SW480 (cell line): ENCODE results near the gene CACTIN.
A peak's percentile ranks its signal among the peaks of the same experiment; 100 is the strongest.
"Not testable (repeated sequence)": the region's sequence is repeated elsewhere in the genome, so short reads cannot be mapped to it uniquely, and the experiment has no call there.

Source experiments
- DNase-seq: peaks from one replicate; pipeline ENCODE4 v3.0.0-alpha.2; 2016; ENCODE audit warnings: low spot score

Gene CACTIN

DNA sequence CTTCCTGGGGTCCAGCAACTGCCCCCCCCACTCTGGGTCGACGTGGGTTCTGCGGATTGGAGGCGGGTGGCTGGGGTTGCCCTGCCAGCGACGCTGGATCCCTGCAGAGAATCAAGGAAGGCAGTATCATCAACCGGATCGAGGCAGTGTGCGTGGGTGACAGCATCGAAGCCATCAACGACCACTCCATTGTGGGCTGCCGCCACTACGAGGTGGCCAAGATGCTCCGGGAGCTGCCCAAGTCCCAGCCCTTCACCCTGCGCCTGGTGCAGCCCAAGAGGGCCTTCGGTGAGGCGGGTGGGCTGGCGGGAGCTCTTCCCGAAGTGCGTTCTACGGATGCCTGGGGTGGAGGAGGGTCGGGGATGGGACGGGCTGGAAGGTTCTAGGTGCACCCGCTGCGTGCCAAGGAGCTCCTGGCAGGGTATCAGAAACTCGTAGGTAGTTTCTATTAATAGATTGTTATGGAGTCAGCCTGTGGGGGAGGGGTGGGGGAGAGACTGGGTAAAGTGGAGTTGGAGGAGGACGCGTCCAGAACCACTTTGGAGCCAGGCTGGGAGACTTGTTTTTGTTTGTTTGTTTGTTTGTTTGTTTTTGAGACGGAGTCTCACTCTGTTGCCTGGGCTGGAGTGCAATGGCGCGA is 39.8 kb downstream of the CACTIN start:
- DNase-seq: no peak

DNA sequence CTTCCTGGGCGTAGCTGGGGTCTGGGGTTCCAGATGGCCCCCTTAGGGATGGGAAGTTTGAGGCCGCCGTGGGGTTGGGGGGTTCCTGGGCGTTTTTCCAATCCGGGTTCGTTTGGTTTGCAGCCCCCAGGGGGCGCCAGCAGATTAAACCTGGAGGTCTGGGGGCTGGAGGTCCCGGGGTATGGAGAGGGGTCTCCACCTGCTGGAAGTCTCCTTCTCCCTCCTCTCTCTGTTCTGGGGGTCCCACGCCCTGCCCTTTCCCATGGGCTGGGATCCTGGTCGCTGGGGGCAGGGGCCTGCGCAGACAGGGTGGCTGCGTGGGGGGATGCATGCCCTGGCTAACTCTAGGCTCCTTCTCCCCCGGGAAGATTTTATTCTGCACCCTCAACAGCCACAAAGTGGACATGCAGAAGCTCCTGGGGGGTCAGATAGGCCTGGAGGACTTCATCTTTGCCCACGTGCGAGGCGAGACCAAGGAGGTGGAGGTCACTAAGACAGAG is 40.4 kb downstream of the CACTIN start:
- DNase-seq: no peak

DNA sequence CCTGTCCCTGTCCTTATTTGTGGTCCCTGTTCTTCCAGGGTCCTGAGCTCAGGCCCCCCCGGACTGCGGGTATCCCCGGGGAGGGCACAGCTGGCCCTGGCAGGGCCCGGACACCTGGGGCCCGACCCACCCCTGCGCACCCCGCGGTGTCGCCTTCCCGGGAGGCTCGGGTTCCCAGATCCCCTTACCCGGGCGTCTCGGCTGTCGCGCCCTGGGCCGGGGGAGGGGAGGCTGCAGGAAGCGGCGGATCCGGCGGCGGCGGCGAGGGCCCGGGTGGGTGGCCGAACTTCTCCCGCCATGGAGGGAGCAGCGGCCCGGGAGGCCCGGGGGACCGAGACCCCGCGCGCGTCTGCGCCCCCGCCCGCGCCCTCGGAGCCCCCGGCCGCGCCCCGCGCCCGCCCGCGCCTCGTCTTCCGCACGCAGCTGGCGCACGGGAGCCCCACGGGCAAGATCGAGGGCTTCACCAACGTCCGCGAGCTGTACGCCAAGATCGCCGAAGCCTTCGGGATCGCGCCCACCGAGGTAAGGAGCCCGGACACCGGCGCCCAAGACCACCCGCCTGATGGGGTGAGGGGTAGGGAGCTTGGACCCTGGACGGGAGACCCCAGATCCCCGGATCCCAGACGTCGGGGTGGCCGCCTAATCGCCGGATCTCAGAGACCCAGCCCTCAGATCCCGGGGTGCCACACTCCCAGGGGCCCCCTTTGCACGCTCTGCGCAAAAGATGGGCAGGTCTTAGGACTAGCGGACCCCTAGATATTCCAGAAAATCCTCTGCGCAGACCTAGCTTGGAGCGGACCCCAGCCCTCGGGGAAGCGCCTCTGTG is 41.1 kb downstream of the CACTIN start, which contains the start of gene GIPC3:
Gene GIPC3 (plus strand): TSS at position 178 of the 826 bp plus-strand sequence. CDS start 120 bp downstream, at position 298.
- DNase-seq: no peak

DNA sequence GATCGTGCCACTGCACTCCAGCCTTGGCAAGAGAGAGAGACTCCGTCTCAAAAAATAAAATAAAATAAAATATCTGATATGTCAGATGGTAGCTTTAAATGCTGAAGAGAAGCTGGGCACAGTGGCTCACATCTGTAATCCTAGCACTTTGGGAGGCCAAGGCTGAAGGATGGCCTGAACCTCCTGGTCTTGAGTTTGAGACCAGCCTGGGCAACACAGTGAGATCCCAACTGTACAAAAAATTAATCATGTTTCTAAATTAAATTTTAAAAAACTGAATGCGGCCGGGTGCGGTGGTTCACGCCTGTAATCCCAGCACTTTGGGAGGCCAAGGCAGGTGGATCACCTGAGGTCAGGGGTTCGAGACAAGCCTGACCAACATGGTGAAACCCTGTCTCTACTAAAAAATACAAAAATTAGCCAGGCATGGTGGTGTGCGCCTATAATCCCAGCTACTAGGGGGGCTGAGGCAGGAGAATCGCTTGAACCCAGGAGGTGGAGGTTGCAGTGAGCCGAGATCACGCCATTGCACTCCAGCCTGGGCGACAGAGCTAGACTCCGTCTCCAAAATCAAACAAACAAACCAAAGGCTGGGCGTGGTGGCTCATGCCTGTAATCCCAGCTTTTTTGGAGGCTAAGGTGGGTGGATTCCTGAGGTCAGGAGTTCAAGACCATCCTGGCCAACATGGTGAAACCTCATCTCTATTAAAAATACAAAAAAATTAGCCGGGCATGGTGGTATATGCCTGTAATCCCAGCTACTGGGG is 42.4 kb downstream of the CACTIN start:
- DNase-seq: not testable (repeated sequence)

DNA sequence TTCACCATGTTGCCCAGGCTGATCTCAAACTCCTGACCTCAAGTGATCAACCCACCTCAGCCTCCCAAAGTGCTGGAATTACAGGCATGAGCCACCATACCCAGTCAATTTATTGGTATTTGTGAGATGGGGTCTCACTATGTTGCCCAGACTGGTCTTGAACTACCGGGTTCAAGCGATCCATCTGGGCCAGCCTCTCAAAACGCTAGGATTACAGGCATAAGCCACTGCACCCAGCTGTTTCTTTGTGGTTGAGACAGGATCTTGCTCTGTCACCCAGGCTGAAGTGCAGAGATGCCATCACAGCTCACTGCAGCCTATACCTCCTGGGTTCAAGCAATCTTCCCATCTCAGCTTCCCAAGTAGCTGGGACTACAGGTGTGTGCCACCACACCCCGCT is 44.8 kb downstream of the CACTIN start:
- DNase-seq: not testable (repeated sequence)

DNA sequence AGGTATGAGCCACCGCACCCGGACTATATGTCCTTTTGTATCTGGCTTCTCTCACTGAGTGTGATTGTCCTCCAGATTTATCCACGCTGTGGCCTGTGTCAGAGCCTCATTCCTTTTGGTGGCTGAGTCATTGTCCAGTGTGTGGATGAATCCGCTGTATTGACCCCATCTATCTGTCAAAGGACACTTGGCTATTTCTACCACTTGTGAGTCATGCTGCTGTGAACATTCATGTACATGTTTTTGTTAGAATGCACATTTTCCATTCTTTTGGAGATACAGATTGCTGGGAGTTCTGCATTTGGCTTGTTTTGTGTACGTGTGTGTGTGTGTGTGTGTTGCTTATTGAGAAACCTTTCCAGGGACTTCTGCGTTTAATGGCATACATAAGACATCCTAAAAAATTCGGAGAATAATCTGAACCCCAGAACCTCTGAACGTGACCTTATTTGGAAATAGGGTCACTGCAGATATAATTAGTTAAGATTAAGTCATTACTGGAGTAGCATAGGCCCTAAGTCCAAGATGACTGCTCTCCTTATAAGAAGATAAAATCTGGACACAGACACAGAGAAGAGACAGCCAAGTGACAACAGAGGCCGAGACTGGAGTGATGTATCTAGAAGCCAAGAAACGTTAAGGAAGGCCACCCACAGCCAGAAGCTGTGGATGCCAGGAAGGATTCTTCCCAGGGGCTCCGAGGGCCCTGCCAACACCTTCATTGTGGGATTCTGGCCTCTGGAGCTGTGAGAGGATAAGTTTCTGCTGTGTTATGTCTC is 46.2 kb downstream of the CACTIN start:
- DNase-seq: no peak

DNA sequence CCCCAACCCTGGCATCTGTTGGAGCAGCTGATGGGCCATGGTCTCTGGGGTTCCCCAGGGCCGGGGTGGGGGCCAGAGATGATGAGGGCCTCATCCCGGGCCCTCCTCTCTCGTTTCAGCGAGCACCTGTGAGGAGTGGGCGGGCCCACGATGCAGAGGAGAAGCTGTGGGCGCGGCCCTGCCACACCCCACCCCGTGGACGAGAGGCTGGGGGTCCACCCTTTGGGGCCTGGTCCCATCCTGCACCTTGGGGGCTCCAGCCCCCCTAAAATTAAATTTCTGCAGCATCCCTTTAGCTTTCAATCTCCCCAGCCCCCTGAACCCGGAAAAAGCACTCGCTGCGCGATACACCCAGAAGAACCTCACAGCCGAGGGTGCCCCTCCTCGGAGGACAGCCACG is 48.2 kb downstream of the CACTIN start:
- no peak for DNase-seq

DNA sequence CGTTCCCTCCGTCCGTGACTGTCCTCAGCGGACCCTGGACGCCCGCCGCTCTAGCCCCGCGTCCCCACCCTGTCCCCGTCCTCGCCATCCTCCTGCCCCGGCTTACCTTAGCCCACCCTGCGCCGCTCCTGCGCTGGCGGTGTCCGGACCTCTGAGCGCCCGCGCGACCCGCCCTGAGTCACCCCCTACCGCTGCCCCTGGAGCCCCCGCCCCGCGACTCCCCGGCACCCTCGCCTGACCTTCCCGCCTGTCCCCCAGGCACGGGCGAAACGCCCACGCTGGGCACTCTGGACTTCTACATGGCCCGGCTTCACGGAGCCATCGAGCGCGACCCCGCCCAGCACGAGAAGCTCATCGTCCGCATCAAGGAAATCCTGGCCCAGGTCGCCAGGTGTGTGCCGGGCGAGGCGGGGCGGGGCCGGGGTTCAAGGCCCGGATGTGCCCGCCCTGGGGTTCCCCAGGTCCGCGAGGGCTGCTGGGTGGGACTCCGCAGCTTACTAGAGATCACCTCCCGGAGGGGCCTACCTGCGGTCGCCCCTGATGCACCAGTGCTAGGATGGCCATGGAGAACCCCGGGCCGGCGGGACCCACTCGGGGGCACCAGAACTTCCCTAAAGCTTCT is 48.8 kb downstream of the CACTIN start:
- no peak for DNase-seq

DNA sequence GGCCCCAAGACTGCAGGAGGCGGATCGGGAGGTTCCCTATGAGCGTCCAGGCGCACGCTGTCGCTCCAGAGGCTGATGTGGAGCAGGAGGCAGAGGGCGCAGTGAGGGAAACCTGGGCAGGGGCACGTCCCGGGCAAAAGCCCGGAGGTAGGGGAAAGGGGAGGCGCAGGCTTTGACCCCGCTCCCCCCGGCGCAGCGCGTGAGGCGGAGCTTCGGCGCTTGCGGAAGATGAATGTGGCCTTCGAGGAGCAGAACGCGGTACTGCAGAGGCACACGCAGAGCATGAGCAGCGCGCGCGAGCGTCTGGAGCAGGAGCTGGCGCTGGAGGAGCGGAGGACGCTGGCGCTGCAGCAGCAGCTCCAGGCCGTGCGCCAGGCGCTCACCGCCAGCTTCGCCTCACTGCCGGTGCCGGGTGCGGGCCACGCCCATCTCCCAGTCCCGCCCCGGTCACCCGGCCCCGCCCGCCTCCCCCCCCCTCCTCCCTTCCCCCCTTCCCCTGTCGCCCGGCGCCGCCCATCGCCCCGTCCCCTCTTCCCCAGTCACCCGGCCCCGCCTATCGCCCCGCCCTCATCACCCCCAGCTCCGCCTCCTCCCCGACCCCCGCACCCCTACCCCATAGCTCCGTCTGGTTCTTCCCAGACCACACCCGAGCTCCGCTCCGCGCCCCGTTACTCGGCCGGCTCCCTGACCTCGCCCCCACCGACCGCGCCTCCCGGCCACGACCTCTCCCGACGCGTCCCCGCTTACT is 49.7 kb downstream of the CACTIN start:
- peak; percentile 62 for DNase-seq

DNA sequence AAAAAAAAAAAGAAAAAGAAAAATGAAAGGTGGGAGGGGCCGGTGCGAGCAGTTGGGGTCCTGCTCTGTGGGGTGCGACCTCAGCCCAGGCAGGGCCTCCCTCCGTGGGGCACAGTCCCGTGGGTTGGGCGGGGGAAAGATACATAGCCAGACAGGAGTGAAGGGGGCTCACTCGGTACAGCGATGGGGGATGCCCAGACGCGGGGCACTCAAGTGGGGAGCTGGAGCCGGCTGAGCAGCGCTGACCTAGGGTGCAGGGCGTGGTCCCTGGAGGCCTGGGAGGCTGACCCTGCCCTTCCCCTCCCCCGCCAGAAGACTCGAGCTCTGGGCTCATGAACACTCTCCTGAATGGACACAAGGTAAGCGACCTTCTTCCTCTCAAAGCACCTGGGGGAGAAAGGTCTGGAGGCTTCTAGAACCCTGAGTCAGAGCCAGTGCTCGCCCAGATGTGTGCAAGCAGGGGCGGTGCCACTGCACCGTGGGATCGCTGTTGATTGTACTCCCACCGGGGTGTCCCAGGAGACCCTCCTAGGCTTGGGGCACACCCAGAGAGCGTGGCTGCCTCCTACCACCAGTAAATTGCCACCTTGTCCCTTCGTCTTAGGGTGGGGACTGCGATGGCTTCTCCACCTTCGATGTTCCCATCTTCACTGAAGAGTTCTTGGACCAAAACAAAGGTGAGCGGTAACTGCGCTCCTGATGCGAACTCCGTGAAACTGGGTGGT is 50.5 kb downstream of the CACTIN start:
- no peak for DNase-seq

DNA sequence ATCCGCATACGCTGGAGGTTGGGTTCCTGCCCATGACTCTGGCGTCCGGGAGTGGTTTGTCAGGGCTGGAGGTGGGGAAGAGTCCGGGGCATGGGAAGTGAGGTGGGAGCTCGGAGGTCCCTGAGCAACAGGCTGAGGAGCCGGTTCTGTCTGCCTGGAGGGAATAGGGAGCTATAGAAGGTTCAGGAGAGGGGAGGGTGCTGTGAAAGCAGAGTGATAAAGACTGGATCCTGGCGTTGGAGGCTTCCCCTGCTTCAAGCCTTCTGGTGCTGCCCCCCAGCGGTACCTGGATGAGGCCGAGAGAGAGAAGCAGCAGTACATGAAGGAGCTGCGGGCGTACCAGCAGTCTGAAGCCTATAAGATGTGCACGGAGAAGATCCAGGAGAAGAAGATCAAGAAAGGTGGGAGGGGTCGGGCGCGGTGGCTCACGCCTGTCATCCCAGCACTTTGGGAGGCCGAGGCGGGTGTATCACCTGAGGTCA is 51.3 kb downstream of the CACTIN start:
- DNase-seq: no peak

DNA sequence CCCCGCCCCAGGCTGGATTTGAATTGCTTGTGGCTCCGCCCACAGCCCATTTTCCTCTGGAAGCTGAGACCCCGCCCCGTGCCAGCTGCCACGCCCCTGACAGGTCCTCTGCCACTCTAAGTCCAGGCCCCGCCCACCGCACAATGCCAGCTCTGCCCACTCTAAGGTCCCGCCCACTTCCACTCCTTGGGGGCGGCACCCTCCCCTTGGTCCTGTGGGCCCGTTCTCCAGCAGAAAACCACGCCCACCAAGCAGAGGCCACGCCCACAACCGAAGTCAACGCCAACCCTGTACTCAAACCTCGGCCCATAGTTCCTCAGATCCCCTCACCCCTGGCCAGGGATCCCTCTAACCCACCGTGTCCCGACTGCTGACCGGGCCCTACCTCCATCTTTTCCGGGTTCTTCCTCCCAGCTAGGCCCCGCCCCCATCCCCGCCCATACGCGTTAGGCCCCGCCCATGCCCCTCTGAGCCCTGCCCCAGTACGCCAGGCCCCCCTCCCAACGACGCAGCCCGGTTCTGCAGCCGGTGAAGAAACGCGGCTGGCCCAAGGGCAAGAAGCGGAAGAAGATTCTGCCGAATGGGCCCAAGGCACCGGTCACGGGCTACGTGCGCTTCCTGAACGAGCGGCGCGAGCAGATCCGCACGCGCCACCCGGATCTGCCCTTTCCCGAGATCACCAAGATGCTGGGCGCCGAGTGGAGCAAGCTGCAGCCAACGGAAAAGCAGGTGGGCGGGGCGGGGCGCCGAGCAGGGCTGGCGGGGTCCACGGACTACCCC is 52.5 kb downstream of the CACTIN start:
- DNase-seq: peak; percentile 88

DNA sequence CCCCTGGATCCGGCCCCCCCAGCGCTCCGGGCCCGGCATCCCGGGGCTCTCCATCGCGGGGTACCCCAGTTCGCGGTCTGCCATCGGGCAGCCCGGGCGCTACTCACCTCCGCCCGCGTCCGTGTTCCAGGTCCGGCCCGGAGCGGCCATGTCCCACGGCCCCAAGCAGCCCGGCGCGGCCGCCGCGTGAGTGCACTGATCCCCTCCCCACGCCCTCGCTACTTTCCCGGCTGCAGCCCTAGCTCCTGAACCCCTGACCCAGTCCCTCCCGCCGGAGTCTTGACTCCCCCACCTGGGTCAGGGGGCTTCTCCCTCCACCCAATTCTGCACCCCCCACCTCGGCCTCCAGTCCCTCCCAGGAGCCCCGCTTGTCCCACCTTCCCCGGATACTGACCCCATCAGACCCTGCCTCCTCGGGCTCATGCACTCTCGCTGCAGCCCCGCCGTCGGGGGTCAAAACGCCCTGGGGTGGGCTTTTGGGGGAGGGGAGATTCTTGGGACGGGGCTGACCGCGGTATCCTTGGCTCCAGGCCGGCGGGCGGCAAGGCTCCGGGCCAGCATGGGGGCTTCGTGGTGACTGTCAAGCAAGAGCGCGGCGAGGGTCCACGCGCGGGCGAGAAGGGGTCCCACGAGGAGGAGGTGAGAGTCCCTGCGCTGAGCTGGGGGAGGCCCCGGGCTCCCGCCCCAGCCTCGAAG is 53.3 kb downstream of the CACTIN start:
- DNase-seq: no peak

DNA sequence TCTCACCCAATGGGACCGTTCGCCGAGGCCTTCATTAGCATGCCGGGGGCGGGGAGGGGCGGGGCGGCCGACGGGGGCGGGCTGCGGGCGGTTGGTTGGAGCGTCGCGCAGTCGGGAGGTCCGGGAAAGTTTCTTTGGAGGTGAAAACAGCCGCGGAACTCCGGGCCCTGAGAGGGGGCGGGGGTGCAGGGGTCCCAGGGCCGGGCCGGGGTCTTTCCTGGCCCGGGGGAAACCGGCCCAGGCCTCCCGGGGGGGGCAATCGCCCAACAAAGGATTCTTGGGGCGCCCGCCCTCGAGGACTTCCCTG is 53.8 kb downstream of the CACTIN start, which contains the start of gene HMG20B:
Gene HMG20B (plus strand): TSS at position 90 of the 307 bp plus-strand sequence. CDS start 366 bp downstream, outside the sequence.
- no peak for DNase-seq

DNA sequence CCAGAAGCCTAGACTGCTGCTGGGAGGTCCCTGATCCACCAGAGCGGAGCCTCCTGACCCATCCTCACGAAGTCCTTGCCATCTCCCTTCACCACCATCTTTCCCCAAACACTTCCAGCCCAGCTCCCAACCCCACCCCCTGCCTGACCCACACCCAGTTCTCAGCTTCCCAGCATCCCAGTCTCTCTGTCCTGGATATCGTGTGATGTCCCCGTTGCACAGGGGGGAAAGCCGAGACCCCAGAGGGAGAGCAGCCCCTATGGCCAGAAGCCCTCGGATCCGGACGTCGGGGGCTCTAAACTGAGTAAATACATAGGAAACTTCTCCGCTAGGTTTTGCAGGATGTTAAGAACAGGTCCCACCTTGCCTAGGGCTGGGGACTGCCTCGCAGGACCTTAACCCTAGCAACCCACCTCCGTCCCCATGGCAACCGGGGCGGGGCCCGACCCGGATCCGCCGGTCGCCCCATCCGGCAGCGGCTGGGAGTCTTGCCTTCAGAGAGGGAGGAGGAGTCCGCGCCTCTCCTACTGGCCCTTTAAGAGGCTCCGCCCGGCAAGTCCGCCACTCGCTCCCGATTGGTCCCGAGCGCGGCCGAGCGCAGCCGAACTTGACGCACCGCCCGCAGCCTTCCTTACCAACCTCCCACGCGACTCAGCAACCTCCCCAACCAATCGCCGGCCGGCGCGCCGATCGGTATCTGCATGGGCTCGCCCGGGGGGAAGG is 54.3 kb downstream of the CACTIN start:
- peak; percentile 96 for DNase-seq

DNA sequence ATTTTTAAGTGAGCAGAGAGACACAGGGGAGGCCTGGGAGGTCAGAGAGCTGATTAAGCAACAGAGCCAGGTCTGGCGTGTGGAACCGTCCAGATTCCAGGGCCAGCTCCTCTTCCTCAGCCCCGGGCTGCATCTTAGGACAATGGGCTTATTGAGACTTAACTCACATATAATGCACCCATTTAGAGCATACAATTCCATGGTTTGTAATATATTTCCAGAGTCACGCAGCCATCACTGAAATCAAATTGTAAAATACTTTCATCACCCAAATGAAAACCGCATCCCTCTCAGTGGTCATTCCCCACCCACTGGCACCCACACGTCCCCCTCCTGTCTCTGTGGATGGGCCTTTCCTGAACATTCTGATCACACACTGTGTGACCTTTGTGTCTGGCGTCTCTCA is 56.0 kb downstream of the CACTIN start:
- no peak for DNase-seq

DNA sequence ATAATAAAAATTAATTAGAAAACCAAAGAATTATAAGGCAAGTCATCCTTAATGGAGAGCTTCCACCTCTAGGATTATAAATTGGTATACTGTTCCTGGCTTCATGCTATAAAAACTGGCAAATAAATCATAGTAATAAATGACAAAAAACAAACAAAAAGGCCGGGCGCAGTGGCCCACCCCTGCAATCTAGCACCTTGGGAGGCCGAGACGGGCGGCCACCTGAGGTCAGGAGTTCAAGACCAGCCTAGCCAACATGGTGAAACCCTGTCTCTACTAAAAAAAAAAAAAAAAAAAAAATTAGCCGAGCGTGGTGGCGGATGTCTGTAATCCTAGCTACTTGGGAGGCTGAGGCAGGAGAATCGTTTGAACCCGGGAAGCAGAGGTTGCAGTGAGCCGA is 56.5 kb downstream of the CACTIN start:
- not testable (repeated sequence) for DNase-seq

DNA sequence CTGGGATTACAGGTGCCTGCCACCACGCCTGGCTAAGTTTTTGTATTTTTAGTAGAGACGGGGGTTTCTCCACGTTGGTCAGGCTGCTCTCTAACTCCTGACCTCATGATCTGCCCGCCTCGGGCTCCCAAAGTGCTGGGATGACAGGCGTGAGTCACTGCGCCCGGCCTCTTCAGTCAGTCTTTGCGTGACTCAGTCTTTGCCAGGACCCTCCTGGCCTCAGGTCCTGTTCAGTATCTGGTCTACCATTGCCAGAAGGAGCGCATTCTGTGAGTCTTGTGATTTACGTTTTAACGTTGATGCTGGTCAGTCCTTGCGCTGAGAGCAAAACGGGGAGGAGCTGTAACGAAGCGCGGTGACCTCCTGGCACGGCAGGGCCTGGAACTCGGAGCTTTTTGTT is 61.5 kb downstream of the CACTIN start:
- DNase-seq: no peak
